GM12878 (cell line): ENCODE results near the gene STAB2.

Source experiments
- BHLHE40 ChIP-seq, 2 experiments: fragments of 450-650 bp in 1 of 2; IDR thresholded peaks; 2 replicates each; pipeline ENCODE4 v1.6.1; 2011 to 2017; ENCODE audit warnings: low read depth in 2 of 2, borderline replicate concordance in 1 of 2, improper control_type of control experiment in 1 of 2, low read length in 1 of 2, mild to moderate bottlenecking in 1 of 2
- CREB1 ChIP-seq: IDR thresholded peaks from 2 replicates; pipeline ENCODE4 v1.6.1; 2012; ENCODE audit warnings: low read depth, mild to moderate bottlenecking, inconsistent platforms
- CTCF ChIP-seq, 3 experiments: IDR thresholded peaks in 2 of 3; conservative IDR thresholded peaks in 1 of 3; 2 replicates each; pipeline ENCODE4 v1.5.1; 2011; ENCODE audit warnings: low read depth in 3 of 3, low read length in 3 of 3, mild to moderate bottlenecking in 3 of 3, control low read depth in 2 of 3, moderate library complexity in 2 of 3, inconsistent platforms in 1 of 3, mixed read lengths in 1 of 3; ENCODE audit not compliant: control insufficient read depth in 2 of 3, insufficient read depth in 1 of 3; ENCODE audit errors: extremely low read depth in 1 of 3
- DPF2 ChIP-seq: fragments of 450-650 bp; IDR thresholded peaks from 2 replicates; pipeline ENCODE4 v1.6.1; 2017; ENCODE audit warnings: mild to moderate bottlenecking
- IKZF1 ChIP-seq: fragments of 450-650 bp; conservative IDR thresholded peaks from 2 replicates; pipeline ENCODE4 v1.6.1; 2017; ENCODE audit warnings: antibody characterized with exemption, mild to moderate bottlenecking
- MYC ChIP-seq: IDR thresholded peaks from 2 replicates; pipeline ENCODE4 v1.6.1; 2011; ENCODE audit warnings: mild to moderate bottlenecking, low read length, moderate library complexity, inconsistent platforms; ENCODE audit not compliant: insufficient read depth, insufficient replicate concordance, insufficient read length, severe bottlenecking
- POLR2A ChIP-seq: IDR thresholded peaks from 2 replicates; pipeline ENCODE4 v1.6.1; 2011; ENCODE audit warnings: low read depth, mild to moderate bottlenecking, low read length
- RFX5 ChIP-seq: IDR thresholded peaks from 2 replicates; pipeline ENCODE4 v1.6.1; 2011; ENCODE audit warnings: low read depth, low read length, improper control_type of control experiment
- SRF ChIP-seq, 2 experiments: IDR thresholded peaks; 2 replicates each; pipeline ENCODE4 v1.6.1; 2011; ENCODE audit warnings: low read depth in 2 of 2, low read length in 2 of 2, mild to moderate bottlenecking in 1 of 2, moderate library complexity in 1 of 2
- TAF1 ChIP-seq: IDR thresholded peaks from 2 replicates; pipeline ENCODE4 v1.6.1; 2011; ENCODE audit warnings: mild to moderate bottlenecking, low read depth, low read length, borderline replicate concordance
- TCF7 ChIP-seq: IDR thresholded peaks from 2 replicates; pipeline ENCODE4 v1.6.1; 2014; ENCODE audit warnings: antibody characterized with exemption, borderline replicate concordance
- ZBTB40 ChIP-seq: fragments of 450-650 bp; IDR thresholded peaks from 2 replicates; pipeline ENCODE4 v1.6.1; 2016; ENCODE audit warnings: mild to moderate bottlenecking, moderate library complexity, borderline replicate concordance

- no peak for TF ChIP-seq DPF2
- peak; percentile 100; a peak in 5 of 6 replicates for TF ChIP-seq CTCF (IDR thresholded peaks at IDR 0.05 in 2 of 3, conservative IDR thresholded peaks at IDR 0.05 in 1 of 3; ENCODE audit: control insufficient read depth in 2 of 3, extremely low read depth in 1 of 3, insufficient read depth in 1 of 3, low read depth in 3 of 3, low read length in 3 of 3)
- TF ChIP-seq IKZF1: no peak
- no peak for TF ChIP-seq ZBTB40
- TF ChIP-seq POLR2A: no peak
- no peak for TF ChIP-seq CREB1
- TF ChIP-seq BHLHE40 (IDR thresholded peaks at IDR 0.05; ENCODE audit: borderline replicate concordance in 1 of 2, low read depth in 2 of 2, low read length in 1 of 2): 0 out of 4 replicates have a peak, but pooled peaks of 1 of the 2 experiments have one; percentile 22
- no peak for TF ChIP-seq TAF1
- TF ChIP-seq RFX5: no peak
- no peak for TF ChIP-seq MYC
- no peak for TF ChIP-seq SRF (IDR thresholded peaks at IDR 0.05; ENCODE audit: low read depth in 2 of 2, low read length in 2 of 2)
- TF ChIP-seq TCF7: no peak
Measured at GRCh38 chr12:103632554-103633216, 45.6 kb downstream of the STAB2 start.
